Stimulated activated CD8-positive, alpha-beta memory T cell treated with anti-CD3 and anti-CD28 coated beads, Interleukin-7, amount 100 ng/mL, for 4 hours (primary cell): ENCODE measurements around the gene TSPAN18.
A peak's percentile ranks its signal among the peaks of the same experiment; 100 is the strongest.

Experiments used
- DNase-seq, 2 donors: peaks; one replicate each; pipeline ENCODE4 v3.0.0-alpha.2; 2020; ENCODE audit warnings: low read depth in 2 of 2

Gene TSPAN18

DNA sequence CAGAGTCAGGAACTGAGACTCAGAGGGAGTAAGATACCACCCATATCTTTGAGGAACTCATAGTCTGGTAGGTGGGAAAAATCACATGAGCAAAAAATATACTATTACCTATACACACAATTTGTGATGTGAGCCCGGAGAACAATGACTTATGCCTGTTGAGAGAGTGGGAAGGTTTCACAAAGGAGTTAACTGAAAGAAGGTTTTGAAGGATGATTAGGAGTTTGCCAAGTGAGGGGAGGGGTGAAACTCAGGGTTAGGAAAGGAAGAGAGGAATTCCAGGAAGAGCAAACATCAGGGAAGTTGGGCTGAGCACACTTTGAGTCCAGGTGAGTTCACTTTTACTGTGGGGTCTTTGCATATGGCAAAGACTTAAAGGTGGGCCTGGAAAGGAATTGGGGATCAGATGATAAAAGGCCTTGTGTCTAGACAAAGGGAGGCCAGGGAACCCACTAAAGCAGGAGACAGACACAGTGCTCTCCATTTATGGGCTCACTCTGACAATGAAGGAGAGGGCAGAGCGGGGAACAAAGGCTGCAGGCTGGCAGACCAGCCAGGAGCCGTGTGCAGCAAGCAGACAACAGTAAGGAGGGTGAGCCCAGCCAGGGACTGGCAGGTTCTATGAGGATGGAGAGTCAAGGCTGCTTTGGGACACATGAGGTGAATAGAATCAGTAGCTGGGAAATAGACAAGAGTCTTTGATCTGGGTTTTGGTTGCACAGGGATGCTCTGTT, 33.1 kb downstream of the TSPAN18 start:
- DNase-seq, result no peak

DNA sequence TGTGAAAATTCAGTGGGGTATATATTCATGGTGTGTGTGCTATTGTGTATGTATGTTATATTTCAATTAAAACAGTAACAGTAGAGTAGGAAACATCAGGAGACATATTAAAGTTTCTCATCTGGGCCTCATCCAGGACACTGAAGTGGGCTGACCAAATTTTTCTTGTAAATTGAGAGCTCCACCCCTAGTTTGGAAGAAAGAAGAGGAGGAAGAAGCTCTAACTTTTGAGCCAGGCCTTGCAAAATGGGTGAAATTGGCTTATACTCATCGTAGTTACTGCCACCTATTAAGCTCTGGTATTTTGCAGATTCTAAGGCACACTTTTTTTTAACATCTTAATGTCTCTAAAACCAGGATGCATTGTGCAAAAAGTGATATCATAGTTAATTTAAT, 33.7 kb downstream of the TSPAN18 start:
- DNase-seq, result no peak

DNA sequence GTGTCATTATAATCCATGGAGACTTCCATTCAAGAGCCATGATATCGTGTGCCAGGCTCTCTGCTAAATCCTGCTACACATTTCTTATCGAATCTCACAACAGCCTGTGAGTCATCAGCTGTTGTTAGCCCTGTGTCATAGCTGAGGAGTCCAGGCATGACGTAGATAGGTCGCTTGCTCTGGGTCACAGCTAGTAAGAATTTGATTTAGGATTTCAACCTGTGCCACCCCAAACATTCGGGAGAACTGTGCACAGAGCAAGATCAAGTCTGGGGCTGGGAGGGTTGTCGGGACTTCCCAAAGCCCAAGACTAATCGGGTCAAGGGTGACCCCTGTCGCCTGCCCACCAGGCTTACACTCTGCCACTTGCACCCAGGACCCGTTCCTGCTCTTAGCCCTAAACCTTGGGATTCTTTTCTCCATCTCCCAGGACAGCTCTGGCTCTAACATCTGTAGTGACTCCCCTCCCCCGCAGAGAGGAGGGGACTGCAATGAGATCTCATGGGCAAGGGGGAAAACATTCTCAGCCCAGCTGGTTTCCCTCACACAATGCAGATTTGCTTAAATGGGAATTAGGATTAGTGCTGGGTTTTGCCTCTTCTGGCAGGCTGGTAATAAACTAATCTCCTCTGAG, 34.3 kb downstream of the TSPAN18 start:
- no peak for DNase-seq

DNA sequence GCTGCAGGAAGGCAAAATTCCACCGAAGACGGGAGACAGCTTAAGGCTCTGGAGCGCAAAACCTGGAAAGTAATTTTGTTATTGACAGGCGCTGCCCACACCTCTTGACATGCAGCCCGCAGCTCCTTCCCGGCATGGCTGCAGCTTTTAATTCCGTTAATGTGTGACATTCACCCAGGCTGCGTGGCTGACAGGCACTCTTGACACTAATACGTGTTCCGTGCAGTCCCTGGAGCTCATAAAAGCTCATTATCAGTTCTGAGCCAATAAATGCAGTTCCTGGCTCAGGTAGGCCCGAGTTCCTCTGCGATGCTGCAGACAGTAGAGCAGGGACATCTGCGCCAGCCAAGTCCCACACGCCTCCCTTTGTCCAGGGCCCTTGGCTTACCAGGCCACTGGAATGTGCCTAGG, 34.8 kb downstream of the TSPAN18 start:
- no peak for DNase-seq

DNA sequence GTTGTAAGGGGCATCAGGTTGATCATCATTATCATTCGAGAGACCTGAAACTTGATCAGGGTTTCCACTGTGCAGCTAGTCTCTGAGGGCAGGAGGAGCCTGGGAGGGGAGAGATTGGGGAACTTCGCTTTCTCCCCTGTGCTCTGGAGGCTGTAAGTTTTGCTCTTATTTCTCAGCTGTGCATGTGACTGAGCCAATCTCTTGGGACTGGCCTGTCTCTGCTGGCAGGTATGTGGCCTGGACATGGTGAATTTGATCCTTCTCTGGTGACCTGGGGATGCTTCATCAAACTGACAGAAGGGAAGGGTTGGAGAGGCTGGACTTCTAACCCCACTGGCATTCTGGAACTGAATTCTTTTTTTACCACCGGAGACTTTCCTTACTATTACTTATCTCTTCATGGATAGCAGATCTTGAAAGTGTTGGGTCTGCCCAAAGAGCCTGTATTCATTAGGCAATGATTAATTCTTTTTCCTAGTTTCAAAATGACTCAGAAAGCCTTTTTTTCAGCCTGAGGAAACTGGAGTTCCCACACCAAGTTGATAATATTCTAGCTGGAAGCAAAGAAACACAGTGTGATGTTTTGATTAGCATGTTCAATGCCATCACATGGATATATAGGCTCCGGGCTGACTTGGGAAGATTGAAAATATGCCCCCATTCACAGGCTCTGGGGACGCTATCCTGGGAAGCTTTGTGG, 36.5 kb downstream of the TSPAN18 start:
- DNase-seq, result no peak

DNA sequence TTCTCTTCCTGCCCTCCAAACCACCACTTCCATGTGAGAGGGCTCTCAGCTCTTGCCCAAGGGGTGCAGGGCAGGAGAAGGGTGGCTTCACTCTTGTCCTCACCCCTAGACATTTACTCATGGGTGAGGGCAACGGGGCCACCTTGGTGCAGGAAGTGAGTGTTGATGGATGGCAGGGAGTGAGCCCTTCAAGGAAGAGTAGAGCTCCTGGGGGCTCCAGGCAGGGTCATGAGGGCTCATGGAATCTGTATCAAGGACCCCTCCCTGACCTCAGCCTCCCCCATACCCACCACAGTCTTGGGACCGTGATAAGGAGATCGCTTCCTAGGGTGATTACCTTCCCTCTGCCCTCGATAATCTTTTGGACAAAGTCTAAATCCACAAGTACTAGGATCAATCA, 37.8 kb downstream of the TSPAN18 start:
- no peak for DNase-seq

DNA sequence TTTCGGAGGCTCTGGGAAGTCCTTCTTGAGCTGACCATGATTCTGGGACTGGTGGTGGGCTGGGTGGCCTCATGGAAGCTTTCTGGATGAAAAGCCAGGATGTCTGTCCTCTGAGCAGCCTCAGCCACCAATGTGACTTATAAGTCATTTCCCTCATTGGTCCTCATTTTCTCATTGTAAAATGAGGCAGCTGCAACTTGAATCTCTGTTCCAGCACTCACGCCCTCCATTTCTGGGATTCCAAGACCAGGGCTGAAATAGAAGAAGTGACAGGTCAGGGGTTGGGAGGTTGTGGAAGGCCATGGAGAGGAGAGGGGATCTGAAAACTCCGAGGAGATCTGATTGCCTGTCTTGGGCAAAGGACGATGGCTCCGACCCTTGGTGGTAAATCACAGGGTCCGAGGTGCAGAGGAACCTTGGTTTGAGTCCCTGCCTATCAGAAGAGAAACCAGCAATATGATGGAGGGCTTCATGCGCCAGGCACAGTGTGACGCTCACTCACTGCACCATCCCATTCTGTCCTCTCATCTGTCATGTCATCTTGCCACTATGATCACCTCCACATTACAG, 38.3 kb downstream of the TSPAN18 start:
- no peak for DNase-seq

DNA sequence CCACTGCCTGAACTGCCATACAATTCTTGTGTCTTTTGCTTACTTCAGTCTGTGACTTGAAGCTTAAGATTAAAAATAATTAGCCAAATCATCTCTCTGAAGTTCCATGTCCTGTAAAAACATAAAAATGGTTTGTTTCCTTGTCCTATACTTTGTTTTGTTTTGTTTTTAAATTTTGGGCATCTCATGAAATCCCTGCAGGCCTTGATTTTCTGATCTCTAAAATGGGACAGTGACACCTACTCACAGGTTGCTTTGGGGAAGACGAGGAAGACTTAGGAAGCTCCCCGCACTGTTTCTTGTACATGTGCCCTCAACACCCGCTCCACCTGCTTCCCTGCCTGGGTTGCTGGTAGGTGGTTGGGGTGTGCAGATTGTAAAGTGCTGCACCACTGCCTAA, 38.9 kb downstream of the TSPAN18 start:
- no peak for DNase-seq

DNA sequence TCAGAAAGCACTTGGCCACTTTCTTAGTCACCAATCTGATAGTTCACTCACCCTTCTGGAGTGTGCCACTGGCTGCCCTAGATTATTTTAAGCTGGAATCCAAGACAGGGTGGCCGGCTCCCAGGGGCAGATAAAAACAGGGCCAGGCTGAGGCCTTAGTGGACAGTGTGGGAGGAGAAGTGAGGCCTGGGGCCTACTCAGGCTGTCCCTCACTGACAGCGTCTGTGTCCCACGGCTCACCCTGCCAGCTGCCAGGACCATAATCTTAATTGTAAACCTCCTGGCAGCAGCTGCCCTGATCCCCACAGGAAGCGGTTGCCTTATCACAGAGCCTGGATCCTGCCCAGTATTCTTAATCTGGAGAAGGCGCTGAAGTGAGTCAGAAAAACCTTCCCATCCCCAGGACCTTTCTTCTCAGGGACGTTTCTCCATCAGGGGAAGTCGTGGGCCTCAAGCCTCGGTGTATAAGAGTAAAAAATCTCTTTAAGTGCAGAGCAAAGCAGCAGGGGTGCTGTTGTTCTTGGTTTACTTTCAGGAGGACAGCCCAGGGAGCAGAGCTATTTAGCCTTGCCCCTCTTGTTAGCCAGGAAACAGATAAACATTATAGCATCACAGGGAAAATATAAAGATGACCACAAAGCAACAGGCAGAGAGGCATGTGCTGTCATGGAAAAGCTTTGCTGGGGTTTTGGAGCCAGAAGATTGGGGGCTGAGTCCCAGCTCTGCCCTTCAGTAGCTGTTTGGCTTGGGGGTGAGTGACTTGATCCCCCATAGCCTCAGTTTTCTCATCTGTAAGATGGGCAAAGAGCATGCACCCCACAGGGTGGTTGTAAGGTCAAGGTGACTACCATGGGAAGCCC, 39.6 kb downstream of the TSPAN18 start:
- no peak for DNase-seq

DNA sequence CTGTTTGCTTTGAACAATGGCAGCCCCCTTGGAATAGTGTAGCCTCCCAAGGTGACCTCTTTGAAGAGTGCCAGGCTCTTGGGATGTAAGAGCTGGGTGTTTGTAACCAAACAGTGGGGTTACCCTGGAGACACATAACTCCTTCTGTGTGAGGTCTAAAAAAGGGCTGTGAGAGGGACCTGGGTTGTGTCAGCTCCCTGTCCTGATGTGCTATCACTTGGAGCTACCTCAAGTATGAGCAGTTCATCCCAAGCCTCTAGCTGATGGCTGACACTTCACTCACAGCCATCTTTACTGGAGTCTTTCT, 40.2 kb downstream of the TSPAN18 start:
- no peak for DNase-seq

DNA sequence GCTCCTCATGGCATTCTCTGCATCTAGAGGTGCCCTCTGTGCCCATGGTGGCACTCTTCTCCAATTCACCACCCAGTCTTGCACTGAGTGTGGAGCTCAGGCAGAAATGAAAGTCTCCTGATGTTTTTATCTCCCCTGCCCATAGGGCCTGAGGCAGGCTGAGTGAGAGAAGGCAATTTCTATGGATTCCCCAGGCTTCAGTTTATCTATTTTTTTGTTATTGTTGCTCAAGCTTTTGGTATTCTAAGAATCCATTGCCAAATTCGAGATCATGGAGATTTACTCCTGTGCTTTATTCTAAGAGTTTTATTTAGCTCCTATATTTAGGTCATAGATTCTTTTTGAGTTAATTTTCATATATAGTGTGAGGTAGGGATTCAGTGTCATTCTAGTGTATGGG, 40.7 kb downstream of the TSPAN18 start:
- no peak for DNase-seq

DNA sequence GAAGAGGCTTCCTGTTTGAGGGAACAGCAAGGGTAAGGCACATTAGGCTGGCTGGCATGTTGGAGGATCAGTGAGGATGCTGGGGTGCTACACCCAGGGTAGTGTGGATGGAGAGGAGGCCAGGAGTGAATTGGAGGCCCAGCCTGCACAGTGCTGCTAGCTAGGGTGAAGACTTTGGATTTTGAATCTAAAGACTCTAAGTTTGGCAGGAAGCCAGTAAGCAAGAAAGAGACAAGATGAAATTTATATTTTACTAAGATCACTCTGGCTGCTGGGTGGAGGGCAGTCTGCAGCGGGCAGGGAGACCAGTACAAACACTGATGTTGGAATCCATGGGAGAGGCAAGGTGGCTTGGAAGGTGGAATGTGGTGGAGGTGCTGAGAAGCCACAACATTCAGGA, 43.6 kb downstream of the TSPAN18 start:
- DNase-seq, result no peak

DNA sequence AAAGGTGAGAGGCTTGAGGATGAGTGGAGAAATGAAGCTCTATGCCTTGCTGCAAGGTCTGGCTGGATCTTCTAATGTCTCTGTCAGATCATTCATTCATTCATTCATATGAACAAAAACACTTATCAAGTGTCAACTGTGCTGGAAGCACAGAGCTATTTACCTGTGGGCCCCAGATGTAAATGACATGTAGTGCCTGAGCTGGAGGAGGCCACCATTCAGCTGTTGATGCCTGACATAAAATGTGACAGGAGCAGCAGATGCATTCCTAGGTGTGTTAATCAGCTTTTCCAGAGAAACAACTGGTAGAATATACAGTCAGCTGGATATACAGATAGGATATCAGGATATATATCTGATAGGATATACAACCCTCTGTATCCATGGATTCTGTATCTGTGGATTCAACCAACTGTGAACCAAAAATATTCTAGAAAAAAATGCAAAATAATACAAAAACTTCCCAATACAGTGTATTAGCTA, 44.5 kb downstream of the TSPAN18 start:
- DNase-seq, result no peak

DNA sequence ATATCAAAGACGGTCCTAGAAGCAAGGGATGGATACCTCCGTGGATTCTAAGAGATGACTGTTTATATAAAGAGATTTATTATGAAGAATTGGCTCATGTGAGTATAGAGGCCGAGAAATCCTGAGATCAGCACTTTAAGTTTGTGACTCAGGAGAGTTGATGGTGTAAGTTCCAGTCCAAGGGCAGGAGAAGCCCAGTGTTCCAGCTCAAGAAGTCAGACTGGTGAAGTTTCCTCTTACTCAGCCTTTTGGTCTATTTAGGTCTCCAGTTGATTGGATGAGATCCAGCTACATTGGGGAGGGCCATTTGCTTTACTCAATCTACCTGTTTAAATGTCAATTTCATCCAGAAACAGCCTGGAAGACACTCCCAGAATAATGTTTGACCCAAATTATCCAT, 45.1 kb downstream of the TSPAN18 start:
- DNase-seq, result no peak

DNA sequence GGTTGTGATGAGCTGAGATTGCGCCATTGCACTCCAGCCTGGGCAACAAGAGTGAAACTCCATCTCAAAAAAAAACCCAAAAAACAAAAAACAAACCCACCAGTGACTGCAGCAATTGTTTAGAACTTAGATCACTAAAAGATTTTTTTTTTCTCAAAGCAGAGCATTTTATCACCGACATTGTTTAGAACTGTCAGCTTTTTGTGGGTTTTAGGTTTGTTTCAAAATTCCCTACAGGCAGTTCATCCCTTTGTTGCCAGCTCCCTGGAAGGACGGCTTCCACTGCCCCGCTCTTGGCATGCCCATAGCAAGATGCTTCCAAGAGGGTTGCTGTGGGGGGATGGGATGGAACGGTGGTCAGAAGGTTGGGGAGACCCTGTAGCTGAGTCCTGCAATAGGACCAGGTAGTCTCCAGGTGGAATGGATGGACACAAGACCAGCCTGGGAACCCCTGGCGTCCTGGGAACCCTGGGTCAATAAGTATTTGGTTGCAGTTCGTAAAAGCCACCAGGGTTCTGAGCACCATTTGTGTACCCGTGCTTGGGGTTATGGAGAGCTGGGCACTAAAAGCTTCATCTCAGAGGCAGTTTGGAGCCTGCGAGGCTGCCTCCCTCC, 46.7 kb downstream of the TSPAN18 start:
- DNase-seq, result no peak

DNA sequence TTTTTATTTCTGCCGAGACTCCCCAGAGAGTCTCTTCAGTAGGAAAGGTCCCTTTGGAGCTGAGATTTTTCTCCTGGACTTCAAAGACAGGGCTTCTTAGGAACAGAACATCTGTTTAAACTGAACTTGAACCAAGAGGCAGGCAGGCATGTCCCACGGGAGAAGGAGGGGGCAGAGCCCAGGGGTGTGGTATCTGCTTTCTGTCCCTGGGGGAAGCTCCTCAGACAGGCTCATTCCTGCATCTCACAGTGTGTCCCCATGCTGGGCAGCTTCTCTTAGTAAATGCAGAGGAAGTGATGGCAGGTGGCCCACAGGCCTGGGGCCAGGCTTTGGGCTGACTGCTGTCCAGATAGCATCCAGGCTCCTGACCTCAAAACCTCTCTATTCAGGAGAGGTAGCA, 47.3 kb downstream of the TSPAN18 start:
- DNase-seq, result no peak

DNA sequence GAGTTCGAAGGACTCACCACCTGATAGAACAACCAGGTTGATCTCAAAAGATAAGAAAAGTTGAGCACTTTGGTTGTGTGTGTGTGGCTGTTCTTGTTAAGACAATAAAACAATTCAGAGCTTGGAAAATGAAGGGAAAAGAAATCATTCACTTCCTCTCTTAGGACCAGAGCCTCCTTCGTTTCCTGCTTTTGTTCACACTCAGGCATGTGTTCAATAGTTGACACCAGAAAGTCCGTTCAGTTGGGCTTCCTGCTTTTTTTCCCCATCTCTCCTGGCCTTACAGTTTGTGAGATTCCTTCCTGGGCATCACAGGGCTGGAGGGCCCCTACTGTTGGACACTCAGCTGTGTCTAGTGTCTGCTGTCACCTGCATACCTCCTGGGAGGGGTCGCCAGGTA, 48.0 kb downstream of the TSPAN18 start:
- no peak for DNase-seq

DNA sequence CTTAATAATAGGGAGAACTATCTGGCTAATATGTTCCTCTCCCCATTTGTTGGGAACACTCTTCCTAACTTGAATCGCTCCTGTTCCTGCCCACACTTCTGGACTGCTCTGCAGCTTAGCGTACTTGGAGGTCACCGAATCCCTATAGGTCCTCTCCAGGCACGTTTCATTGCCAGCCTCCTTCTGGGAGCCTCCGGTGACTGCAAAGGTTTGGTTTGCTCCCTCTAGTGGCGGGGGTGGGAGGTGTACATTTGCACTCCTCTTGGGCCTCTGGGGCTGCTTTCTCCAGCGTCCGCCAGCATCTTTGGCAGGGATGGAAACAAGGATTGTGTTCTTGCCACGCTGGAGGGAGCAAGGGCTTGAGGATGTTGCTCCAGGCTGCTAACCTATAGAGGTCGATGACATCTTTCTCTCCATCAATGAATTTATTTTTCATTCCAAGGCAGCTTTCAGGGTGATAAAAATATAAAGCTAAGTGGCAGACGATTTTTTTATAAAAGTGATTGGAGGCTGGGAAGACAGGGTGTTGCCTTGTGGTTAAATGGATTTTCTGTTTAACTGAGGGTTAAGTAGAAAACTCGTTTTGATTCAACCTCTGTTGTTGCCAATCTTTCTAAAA, 48.7 kb downstream of the TSPAN18 start:
- peak; percentile 16 to 26 for DNase-seq

DNA sequence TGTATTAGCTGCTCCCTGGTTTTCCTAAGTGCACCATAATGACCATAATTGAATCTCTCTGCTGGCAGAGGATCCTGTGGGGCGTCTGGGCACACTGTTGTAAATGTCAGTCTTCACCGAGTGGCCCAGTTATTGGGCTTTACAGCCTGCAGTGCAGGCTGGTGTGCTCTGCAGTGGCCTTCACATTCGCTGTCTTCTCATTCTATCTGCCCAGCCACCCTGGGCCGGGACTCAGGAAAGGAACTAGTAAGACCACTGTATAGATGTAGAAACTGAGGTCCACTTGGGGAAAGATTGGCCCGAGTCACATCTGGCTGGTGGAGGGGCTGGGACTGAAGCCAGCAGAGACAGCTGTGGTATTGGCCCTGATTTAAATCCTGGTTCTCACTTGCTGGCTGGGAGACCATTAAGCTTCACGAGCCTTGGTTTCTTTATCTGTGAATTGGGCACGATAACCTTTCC, 49.3 kb downstream of the TSPAN18 start:
- no peak for DNase-seq

DNA sequence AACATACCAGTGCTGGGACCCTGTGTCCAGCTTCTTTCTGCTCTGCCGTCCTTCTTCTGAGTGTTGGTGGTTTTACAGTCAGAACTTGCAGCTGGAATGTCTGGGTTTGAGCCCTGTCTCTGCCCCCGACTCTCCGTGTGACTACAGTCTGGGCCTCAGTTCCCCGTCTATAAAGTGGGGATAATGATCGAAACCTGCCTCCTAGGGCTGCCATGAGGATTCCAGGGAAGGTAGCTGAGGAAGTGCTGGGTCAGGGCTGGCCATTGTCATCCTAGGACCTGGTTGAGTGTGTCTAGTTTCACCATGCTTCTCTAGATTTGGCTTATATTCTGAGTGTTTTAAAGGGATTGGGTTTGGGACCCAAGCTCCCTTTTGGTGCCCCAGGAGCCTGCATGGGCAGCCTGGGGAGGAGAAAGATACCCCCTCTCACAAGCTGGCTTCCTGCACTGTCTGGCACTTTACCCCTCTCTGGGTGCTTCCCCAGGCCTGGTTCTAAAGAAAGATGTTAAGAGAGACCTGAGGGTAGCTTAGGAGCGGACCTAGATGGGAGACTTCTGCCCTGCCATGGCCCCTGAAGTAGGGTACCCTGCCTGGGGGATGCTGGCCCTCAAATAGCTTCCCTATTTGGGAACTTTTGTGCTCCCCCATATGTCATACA, 49.9 kb downstream of the TSPAN18 start:
- DNase-seq, result no peak
